ENCODE data around the gene LDB2.
"Not testable (repeated sequence)": the region's sequence is repeated elsewhere in the genome, so short reads cannot be mapped to it uniquely, and the experiment has no call there.

Gene LDB2

DNA sequence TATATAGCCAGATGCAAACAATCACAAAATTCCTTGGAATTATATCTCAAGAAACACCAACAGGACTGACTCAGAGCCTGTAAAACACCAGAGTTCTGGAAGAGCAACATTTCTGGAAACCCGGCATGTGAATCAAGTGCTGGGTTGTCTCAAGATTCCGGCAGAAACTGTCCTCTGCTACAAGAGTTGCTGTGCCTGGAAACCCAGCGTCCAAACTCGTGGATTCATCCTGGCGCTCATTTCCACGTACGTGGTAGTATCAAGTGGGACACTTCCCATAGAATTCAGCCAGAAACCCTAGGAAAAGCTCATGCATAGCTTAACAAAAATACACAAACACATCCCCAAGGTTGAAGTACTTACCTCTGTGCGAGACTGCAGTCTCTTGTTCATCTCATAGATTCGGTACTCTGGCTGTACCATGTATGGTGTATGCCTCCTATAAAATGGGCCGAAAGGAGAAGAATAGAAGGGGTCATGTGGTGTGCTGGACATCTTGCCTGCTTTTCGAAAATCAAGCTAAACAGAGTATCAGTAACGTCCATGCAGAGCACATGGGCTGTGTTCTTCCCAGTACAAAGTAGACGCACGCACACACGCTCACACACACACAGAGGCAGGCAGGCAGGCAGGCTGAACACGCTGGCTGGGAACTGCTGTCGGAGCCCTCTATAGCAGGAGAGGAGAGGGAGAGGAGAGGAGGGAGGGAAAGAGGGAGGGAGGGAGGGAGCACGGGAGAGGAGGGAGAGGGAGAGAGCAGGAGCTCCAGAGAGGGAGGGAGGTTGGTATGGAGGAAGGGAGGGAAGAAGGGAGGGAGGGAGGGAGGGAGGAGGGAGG lies at the start of gene LDB2:
LDB2 (minus strand) TSS at position 655 of the 837 bp plus-strand sequence.
- peaks cover 29% of the 10 kb centered on the region for H3K27me3 Mint-ChIP-seq (ENCODE audit: low read depth)
- H3K27ac Mint-ChIP-seq = no peak within 1 kb of the TSS
- no peak within 1 kb of the TSS for H3K4me3 Mint-ChIP-seq
- no peaks in the 10 kb centered on the region for H3K9me3 Mint-ChIP-seq
- no peaks in the 10 kb centered on the region for H3K36me3 Mint-ChIP-seq (ENCODE audit: low read depth)
- H3K4me1 Mint-ChIP-seq (ENCODE audit: low read depth) = peaks cover 10% of the 10 kb centered on the region

DNA sequence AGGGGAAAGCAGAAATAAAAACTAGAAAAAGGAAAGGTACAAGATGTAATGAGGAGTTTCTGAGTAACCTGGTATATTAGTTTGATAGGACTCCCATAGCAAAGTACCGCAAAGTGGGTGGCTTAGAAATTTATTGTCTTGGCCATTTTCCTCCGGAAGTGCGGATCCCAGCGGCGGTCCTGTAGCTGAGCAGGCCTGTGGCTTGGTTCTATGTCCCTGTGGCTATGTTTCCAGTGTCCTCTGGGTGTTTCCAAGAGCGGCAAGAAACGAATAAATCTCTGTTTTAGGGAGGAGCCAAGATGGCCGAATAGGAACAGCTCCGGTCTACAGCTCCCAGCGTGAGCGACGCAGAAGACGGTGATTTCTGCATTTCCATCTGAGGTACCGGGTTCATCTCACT lies 44.0 kb upstream of the LDB2 start:
- no peak overlapping the region for H3K4me3 Mint-ChIP-seq
- no peaks in the 10 kb centered on the region for H3K36me3 Mint-ChIP-seq (ENCODE audit: low read depth)
- no peaks in the 10 kb centered on the region for H3K4me1 Mint-ChIP-seq (ENCODE audit: low read depth)
- no peaks in the 10 kb centered on the region for H3K9me3 Mint-ChIP-seq
- no peaks in the 10 kb centered on the region for H3K27me3 Mint-ChIP-seq (ENCODE audit: low read depth)
- no peak overlapping the region for H3K27ac Mint-ChIP-seq

- Mint-ChIP-seq H3K27ac (no peak overlapping the region), H3K27me3 (ENCODE audit: low read depth) (no peaks in the 10 kb centered on the region), H3K4me1 (ENCODE audit: low read depth) (no peaks in the 10 kb centered on the region), H3K9me3 (no peaks in the 10 kb centered on the region), H3K4me3 (no peak overlapping the region), H3K36me3 (ENCODE audit: low read depth) (no peaks in the 10 kb centered on the region)
These were observed 40.7 kb upstream of the LDB2 start for GRCh38 chr4:16939178-16939577.

DNA sequence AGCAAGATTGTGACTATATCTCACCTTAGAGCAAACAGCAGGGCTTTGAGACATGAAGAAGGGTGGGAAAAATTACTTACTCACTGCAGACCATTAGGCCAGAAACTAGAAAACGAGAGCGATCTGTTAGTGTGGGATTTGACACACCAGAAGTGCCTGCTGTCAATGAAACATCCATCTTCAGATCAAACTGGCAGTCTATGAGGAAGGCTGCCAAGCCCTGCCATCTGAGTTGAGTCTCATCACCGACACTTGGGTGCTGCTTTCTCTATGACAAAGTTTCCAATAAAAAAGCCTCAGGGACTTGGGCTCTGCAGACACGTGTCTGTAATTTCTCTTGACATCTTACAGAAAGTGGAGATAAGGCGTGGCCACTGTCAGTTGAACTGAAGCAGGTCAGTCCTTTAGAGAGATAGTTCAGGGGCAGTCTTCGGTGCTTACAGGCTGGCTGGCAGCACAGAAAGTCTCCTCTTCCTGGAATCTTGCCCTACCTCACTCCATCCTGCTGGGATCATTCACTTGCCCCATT lies 40.1 kb upstream of the LDB2 start:
- H3K27ac Mint-ChIP-seq = no peak overlapping the region
- H3K36me3 Mint-ChIP-seq (ENCODE audit: low read depth) = no peaks in the 10 kb centered on the region

DNA sequence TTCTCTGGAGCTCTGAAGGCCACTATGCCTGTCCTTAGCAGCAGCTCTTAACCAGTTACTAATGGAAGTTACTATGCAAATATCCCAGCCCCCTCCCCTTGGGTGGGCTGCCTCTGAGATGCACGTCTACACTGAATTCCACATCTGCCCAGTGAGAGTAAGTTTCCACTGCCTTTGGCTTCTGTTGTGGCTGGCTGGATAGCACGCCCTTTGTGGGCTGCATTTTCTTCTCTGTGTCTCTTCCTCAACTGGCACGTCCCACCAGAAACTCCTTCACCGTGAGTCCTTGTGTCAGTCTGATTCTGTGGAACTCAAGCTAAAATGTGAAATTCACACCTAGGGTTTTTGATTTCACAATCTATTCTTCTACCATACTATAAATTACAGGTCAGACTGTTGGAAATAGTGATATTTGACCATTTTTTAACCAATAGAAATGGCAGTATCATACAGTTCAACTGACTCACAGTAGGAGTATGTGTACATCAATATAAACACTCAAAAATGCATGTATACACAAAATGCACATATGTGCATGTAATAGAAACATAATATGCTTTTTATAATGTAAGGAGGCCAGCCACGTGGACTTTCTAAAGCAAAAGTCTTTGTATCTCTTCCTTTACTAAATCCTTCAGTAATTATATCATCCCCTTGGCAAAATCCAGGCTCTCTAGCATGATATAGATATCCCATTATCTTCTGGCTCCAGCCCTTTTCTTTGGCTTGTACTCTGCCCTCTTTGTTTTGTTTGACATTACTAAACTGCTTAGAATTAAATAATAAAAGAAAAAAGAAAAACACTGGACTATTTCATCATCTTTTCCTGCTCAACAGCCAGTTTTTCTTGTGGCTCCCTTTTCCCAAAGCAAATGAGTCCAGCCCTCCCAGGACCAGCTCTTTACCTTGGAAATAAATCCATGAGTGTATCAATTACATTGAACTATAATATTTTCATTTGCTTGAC lies 33.2 kb upstream of the LDB2 start:
- Mint-ChIP-seq H3K4me3 (no peak overlapping the region), H3K27ac (no peak overlapping the region), H3K9me3 (no peaks in the 10 kb centered on the region), H3K27me3 (ENCODE audit: low read depth) (no peaks in the 10 kb centered on the region), H3K4me1 (ENCODE audit: low read depth) (no peaks in the 10 kb centered on the region), H3K36me3 (ENCODE audit: low read depth) (no peaks in the 10 kb centered on the region)

More for the DNA sequence above, 40.1 kb upstream of the LDB2 start:
- Mint-ChIP-seq H3K4me1 (ENCODE audit: low read depth) (no peaks in the 10 kb centered on the region), H3K4me3 (no peak overlapping the region), H3K9me3 (no peaks in the 10 kb centered on the region), H3K27me3 (ENCODE audit: low read depth) (no peaks in the 10 kb centered on the region)

GRCh38 chr4:16926214-16926613 lies 27.8 kb upstream of the LDB2 start:
- peaks cover 4% of the 10 kb centered on the region for H3K27me3 Mint-ChIP-seq (ENCODE audit: low read depth)
- no peaks in the 10 kb centered on the region for H3K36me3 Mint-ChIP-seq (ENCODE audit: low read depth)
- H3K4me3 Mint-ChIP-seq = no peak overlapping the region
- H3K27ac Mint-ChIP-seq = no peak overlapping the region
- no peaks in the 10 kb centered on the region for H3K9me3 Mint-ChIP-seq
- H3K4me1 Mint-ChIP-seq (ENCODE audit: low read depth) = no peaks in the 10 kb centered on the region

GRCh38 chr4:16918716-16919115 lies 20.3 kb upstream of the LDB2 start:
- H3K4me3 Mint-ChIP-seq; H3K36me3 Mint-ChIP-seq (ENCODE audit: low read depth); H3K27ac Mint-ChIP-seq; H3K9me3 Mint-ChIP-seq; H3K27me3 Mint-ChIP-seq (ENCODE audit: low read depth); H3K4me1 Mint-ChIP-seq (ENCODE audit: low read depth): not testable (repeated sequence)

GRCh38 chr4:16916719-16917337 lies 18.4 kb upstream of the LDB2 start:
- Mint-ChIP-seq H3K27ac (no peak overlapping the region), H3K27me3 (ENCODE audit: low read depth) (no peaks in the 10 kb centered on the region), H3K4me3 (no peak overlapping the region), H3K36me3 (ENCODE audit: low read depth) (no peaks in the 10 kb centered on the region), H3K9me3 (no peaks in the 10 kb centered on the region), H3K4me1 (ENCODE audit: low read depth) (no peaks in the 10 kb centered on the region)

DNA sequence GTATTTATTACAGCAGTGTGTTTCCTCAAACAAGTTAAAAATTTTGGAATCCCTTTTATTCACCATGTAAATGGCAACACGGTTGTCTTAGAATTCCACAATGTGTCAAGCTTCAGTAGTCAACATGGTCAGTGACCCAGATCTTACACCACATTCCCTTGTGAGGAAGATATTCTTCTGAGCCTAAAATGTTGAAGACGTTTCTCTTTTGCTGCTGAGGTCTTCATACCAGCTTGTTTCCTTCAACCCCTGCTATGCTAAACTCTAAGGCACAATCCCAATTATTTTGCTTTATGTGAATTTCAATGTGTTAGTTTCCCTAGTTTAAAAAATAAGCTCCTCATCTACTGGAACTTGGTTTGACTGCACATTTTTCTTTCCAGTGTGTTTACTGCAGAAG lies 17.6 kb upstream of the LDB2 start:
- Mint-ChIP-seq H3K4me3 (no peak overlapping the region), H3K9me3 (no peaks in the 10 kb centered on the region), H3K27ac (no peak overlapping the region), H3K4me1 (ENCODE audit: low read depth) (no peaks in the 10 kb centered on the region), H3K36me3 (ENCODE audit: low read depth) (no peaks in the 10 kb centered on the region), H3K27me3 (ENCODE audit: low read depth) (no peaks in the 10 kb centered on the region)

DNA sequence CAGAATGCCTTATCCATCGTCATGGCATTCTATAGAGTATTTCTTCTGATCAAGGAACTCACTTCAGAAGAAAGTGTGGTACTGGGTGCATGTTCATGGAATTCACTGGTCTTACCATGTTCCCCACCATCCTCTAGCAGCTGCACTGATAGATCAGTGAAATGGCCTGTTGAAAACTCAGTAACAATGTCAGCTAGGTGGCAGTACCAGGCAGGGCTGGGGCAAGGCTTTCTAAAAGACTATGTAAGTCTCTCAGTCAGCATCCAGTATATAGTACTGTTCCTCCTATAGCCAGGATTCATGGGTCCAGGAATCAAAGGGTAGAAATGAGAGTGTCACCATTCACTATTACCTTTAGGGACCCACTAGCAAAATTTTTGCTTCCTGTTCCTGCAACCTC lies 15.8 kb upstream of the LDB2 start:
- H3K9me3 Mint-ChIP-seq = no peaks in the 10 kb centered on the region
- no peaks in the 10 kb centered on the region for H3K36me3 Mint-ChIP-seq (ENCODE audit: low read depth)
- no peak overlapping the region for H3K27ac Mint-ChIP-seq
- H3K4me3 Mint-ChIP-seq = no peak overlapping the region
- H3K27me3 Mint-ChIP-seq (ENCODE audit: low read depth) = peaks cover 2% of the 10 kb centered on the region
- H3K4me1 Mint-ChIP-seq (ENCODE audit: low read depth) = no peaks in the 10 kb centered on the region

DNA sequence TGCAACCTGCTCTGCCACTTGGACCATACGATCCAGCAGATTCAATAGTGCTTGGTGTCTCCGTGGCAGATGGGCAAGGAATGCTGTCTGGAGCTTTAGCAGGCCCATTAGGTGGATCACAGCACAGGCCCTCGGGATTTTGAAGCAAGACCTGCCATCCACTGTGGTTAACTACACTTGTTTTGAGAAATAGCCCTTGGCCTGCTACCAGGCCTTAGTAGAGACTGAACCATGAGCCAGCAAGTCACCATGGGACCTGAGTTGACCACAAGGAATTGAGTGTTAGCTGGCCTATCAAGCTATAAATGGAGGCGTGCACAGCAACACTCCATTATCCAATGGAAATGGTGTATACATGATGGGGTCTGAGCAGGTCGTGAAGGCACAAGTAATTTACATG lies 14.5 kb upstream of the LDB2 start:
- Mint-ChIP-seq H3K27me3 (ENCODE audit: low read depth) (peaks cover 3% of the 10 kb centered on the region), H3K27ac (no peak overlapping the region), H3K9me3 (no peaks in the 10 kb centered on the region), H3K36me3 (ENCODE audit: low read depth) (no peaks in the 10 kb centered on the region), H3K4me3 (no peak overlapping the region), H3K4me1 (ENCODE audit: low read depth) (no peaks in the 10 kb centered on the region)

DNA sequence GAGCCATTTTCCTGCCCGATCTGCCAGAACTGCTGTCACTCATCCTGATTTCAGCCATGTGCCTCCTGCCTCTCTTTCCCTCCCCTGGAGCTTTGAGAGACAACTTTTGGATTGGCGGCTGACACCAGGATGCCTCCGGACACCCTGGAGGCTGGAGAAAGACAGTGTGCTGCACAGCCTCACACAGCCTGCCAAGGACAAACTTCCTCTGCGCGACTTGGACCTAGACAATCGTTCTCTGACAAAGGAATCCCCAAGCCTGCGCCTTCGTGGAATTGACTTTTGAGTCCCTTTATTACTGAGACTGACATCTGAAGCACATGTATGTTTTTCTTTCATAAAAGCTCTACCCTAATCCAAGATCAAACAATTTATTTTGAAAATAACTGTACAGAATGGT lies 10.8 kb upstream of the LDB2 start:
- Mint-ChIP-seq H3K9me3 (no peaks in the 10 kb centered on the region), H3K27ac (no peak overlapping the region), H3K4me1 (ENCODE audit: low read depth) (no peaks in the 10 kb centered on the region), H3K4me3 (no peak overlapping the region), H3K36me3 (ENCODE audit: low read depth) (no peaks in the 10 kb centered on the region), H3K27me3 (ENCODE audit: low read depth) (peaks cover 3% of the 10 kb centered on the region)

GRCh38 chr4:16908377-16909021 lies 10.1 kb upstream of the LDB2 start:
- H3K27ac Mint-ChIP-seq = no peak overlapping the region
- H3K4me1 Mint-ChIP-seq (ENCODE audit: low read depth) = no peaks in the 10 kb centered on the region
- no peaks in the 10 kb centered on the region for H3K36me3 Mint-ChIP-seq (ENCODE audit: low read depth)
- no peak overlapping the region for H3K4me3 Mint-ChIP-seq
- H3K27me3 Mint-ChIP-seq (ENCODE audit: low read depth) = peaks cover 3% of the 10 kb centered on the region
- no peaks in the 10 kb centered on the region for H3K9me3 Mint-ChIP-seq

GRCh38 chr4:16900325-16900724 lies 1.9 kb upstream of the LDB2 start:
- Mint-ChIP-seq H3K27ac (no peak overlapping the region), H3K4me3 (no peak overlapping the region), H3K4me1 (ENCODE audit: low read depth) (peaks cover 3% of the 10 kb centered on the region), H3K9me3 (no peaks in the 10 kb centered on the region), H3K36me3 (ENCODE audit: low read depth) (no peaks in the 10 kb centered on the region), H3K27me3 (ENCODE audit: low read depth) (peaks cover 27% of the 10 kb centered on the region)

Data from T-helper 1 cell treated with Interleukin-12 subunit alpha and Interleukin-12 subunit beta and Interleukin-4 antibody, amounts not matched to agents 30 μg/mL and 1 μg/mL, for 36 hours (primary cell).